Gastrocnemius medialis (tissue), 4 donors: Measurements from ENCODE around the gene ATP9B. TPM values are rescaled to one million over a fixed set of nuclear protein-coding genes. Genes with fewer than 3 reads are reported as not detected.

Experiments used
- ATAC-seq, 2 donors: fragments of 150-250 bp; one replicate each; pipeline ENCODE4 v1.9.1; 2016
- DNase-seq, 2 donors: peaks; one replicate each; pipeline ENCODE4 v3.0.0-alpha.2; 2019
- H3K27ac ChIP-seq, 4 donors: fragments of 200-600 bp; sonication (generic); 1 replicate in 1 of 4; 2 replicates in 3 of 4; pipeline ENCODE4 v1.5.1; 2016 to 2018; ENCODE audit warnings: mild to moderate bottlenecking in 2 of 4, moderate library complexity in 1 of 4
- H3K27me3 ChIP-seq, 3 donors: fragments of 200-600 bp; sonication (generic) in 2 of 3; 1 replicate in 1 of 3; 2 replicates in 2 of 3; pipeline versions ENCODE4 v1.5.1 to v1.6.0; 2016 to 2019; ENCODE audit warnings: mild to moderate bottlenecking in 1 of 3, moderate library complexity in 1 of 3
- H3K36me3 ChIP-seq, 2 donors: fragments of 200-600 bp; sonication (generic) in 1 of 2; one replicate each; pipeline ENCODE4 v1.5.1; 2017 to 2018
- H3K4me1 ChIP-seq, 2 donors: fragments of 200-600 bp; sonication (generic) in 1 of 2; one replicate each; pipeline ENCODE4 v1.5.1; 2016 to 2017; ENCODE audit warnings: mild to moderate bottlenecking in 2 of 2
- H3K4me3 ChIP-seq, 4 donors: fragments of 200-600 bp; sonication (generic) in 3 of 4; 1 replicate in 1 of 4; 2 replicates in 3 of 4; pipeline ENCODE4 v1.5.1; 2016 to 2019; ENCODE audit warnings: mild to moderate bottlenecking in 2 of 4
- H3K9me3 ChIP-seq, 3 donors: fragments of 200-600 bp; sonication (generic) in 2 of 3; 1 replicate in 1 of 3; 2 replicates in 2 of 3; pipeline ENCODE4 v1.5.1; 2016 to 2019
- CTCF ChIP-seq, 5 experiments: fragments of 450-650 bp in 3 of 5; fragments of 200-600 bp in 2 of 5; sonication (generic) in 2 of 5; IDR thresholded peaks in 4 of 5; conservative IDR thresholded peaks in 1 of 5; 1 replicate in 4 of 5; 2 replicates in 1 of 5; pipeline ENCODE4 v1.5.1; 2016 to 2019; ENCODE audit warnings: antibody characterized with exemption in 5 of 5, mild to moderate bottlenecking in 3 of 5, moderate library complexity in 3 of 5
- POLR2A ChIP-seq, 2 donors: fragments of 450-650 bp; IDR thresholded peaks; one replicate each; pipeline ENCODE4 v1.6.1; 2017; ENCODE audit warnings: antibody characterized with exemption in 2 of 2, mild to moderate bottlenecking in 2 of 2, moderate library complexity in 2 of 2
- in situ Hi-C, 4 donors: fragments of 200-750 bp; cut with MboI; loops; one replicate each; pipeline versions ENCODE4 v1.15.0 to v1.8.0; 2017; ENCODE audit warnings: low sequenced_read_pairs in 4 of 4
- intact Hi-C: fragments of 100-400 bp; cut with DNase I; formaldehyde crosslinking; loops from one replicate; pipeline ENCODE4 v1.15.1; 2023; ENCODE audit warnings: low total_unique reads
- total RNA-seq, 4 donors: library from RNA; depleted of rRNA; stranded (reverse); fragments of >200 nt; gene quantifications; one replicate each; pipeline versions ENCODE4 v1.1.0 to v1.2.3, GENCODE V29; 2016

Gene ATP9B
- total RNA-seq, 4 donors from 2014 or later: 9.9 to 33.6 (median 18.6) TPM

GRCh38 chr18:79241755-79242154 lies 172.6 kb downstream of the ATP9B start:
- TF ChIP-seq POLR2A (IDR thresholded peaks at IDR 0.05) (no peak), CTCF (IDR thresholded peaks at IDR 0.05 in 4 of 5, conservative IDR thresholded peaks at IDR 0.05 in 1 of 5) (no peak)
- Histone ChIP-seq H3K36me3 (no peaks in the 10 kb centered on the region), H3K27me3 (no peaks in the 10 kb centered on the region), H3K4me1 (peaks cover 4 to 12% of the 10 kb centered on the region in 2 donors), H3K9me3 (no peaks in the 10 kb centered on the region), H3K27ac (no peak overlapping the region), H3K4me3 (no peak overlapping the region)
- intact Hi-C loops: loop anchor here (10.0 kb wide), 1 partner anchor 1337 kb away; no protein-coding TSS in a partner anchor
- DNase-seq: no peak
- in situ Hi-C loops: loop anchor here in 2 of 4 donors (10.0 to 25.0 kb wide), 2 partner anchors 254 to 257 kb away; partner anchors contain the start of gene SALL3 (in 1 of the 2)
- no peak for ATAC-seq

GRCh38 chr18:79242246-79242645 lies 173.1 kb downstream of the ATP9B start:
- TF ChIP-seq POLR2A (IDR thresholded peaks at IDR 0.05) (no peak), CTCF (IDR thresholded peaks at IDR 0.05 in 4 of 5, conservative IDR thresholded peaks at IDR 0.05 in 1 of 5) (no peak)
- Histone ChIP-seq H3K27ac (no peak overlapping the region), H3K4me1 (peaks cover 4 to 12% of the 10 kb centered on the region in 2 donors), H3K4me3 (no peak overlapping the region), H3K27me3 (no peaks in the 10 kb centered on the region), H3K36me3 (no peaks in the 10 kb centered on the region), H3K9me3 (no peaks in the 10 kb centered on the region)
- ATAC-seq: no peak
- in situ Hi-C loops (loop anchor here in 2 of 4 donors (10.0 to 25.0 kb wide), 2 partner anchors 255 to 257 kb away; partner anchors contain the start of gene SALL3 (in 1 of the 2)), intact Hi-C loops (loop anchor here (10.0 kb wide), 1 partner anchor 1337 kb away; no protein-coding TSS in a partner anchor)
- no peak for DNase-seq

- DNase-seq: no peak
- intact Hi-C loops (loop anchor here (5.0 to 10.0 kb wide), 2 partner anchors 258 to 1341 kb away; no protein-coding TSS in a partner anchor), in situ Hi-C loops (loop anchor here in 2 of 4 donors (10.0 to 25.0 kb wide), 2 partner anchors 258 to 261 kb away; partner anchors contain the start of gene SALL3 (in 1 of the 2))
- Histone ChIP-seq H3K27me3 (no peaks in the 10 kb centered on the region), H3K4me3 (no peak overlapping the region), H3K4me1 (peaks cover 4 to 12% of the 10 kb centered on the region in 2 donors), H3K27ac (no peak overlapping the region), H3K9me3 (no peaks in the 10 kb centered on the region), H3K36me3 (no peaks in the 10 kb centered on the region)
- TF ChIP-seq POLR2A (IDR thresholded peaks at IDR 0.05) (no peak), CTCF (IDR thresholded peaks at IDR 0.05 in 4 of 5, conservative IDR thresholded peaks at IDR 0.05 in 1 of 5) (no peak)
- ATAC-seq: no peak
Observed at GRCh38 chr18:79245517-79246001, 176.4 kb downstream of the ATP9B start.

GRCh38 chr18:79246309-79247108 lies 177.3 kb downstream of the ATP9B start:
- peak overlapping the region in 1 of 4 donors; percentile 22 for H3K4me3 ChIP-seq
- intact Hi-C loops (loop anchor here (5.0 to 10.0 kb wide), 2 partner anchors 259 to 1342 kb away; no protein-coding TSS in a partner anchor), in situ Hi-C loops (loop anchor here in 2 of 4 donors (10.0 to 25.0 kb wide), 2 partner anchors 259 to 262 kb away; partner anchors contain the start of gene SALL3 (in 1 of the 2))

More at GRCh38 chr18:79246309-79247108, 177.3 kb downstream of the ATP9B start:
- H3K27ac ChIP-seq: no peak overlapping the region
- ATAC-seq (peak; percentile 79 to 89), DNase-seq (peak; percentile 8 to 53)
- no peaks in the 10 kb centered on the region for H3K27me3 ChIP-seq
- H3K4me1 ChIP-seq: peaks cover 4 to 12% of the 10 kb centered on the region in 2 donors
- H3K9me3 ChIP-seq: no peaks in the 10 kb centered on the region
- peak; percentile 70 to 98 (median 87) for TF ChIP-seq CTCF (IDR thresholded peaks at IDR 0.05 in 4 of 5, conservative IDR thresholded peaks at IDR 0.05 in 1 of 5)
- no peak for TF ChIP-seq POLR2A (IDR thresholded peaks at IDR 0.05)
- no peaks in the 10 kb centered on the region for H3K36me3 ChIP-seq
